Activated CD8-positive, alpha-beta memory T cell treated with anti-CD3 and anti-CD28 coated beads for 48 hours (primary cell): ENCODE measurements around the gene SENP1.

Experiments used
- DNase-seq, 3 experiments: peaks; one replicate each; pipeline ENCODE4 v3.0.0-alpha.2; 2020; ENCODE audit warnings: low read depth in 2 of 3, low spot score in 2 of 3

SENP1 gene

DNA sequence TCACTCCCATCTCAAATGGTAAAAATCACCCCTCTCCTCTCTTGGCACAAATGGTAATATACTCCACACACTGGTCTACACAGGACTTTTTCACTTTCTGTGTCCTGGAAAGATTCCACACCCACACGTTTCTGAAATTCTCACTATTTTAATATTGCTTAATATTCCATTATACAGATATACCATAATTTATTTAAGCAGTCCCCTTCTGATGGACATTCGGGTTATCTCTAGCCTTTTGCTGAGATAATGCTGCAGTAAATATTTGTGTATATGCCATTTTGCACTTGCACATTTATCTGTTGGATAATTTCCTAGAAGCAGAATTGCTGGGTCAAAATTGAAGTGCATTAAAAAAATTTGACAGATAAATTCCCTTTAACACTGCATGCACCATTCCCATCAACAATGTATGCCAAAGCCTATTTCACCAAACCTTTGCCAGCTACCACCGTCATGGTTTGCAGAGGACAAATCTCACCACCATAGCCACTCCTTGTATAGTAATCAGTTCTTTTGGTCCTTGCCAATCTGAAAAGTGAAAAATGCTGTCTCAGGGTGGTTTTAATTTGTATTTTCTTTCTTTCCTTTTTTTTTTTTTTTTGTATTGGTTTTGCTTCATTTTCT is 86.1 kb downstream of the SENP1 start:
- no peak for DNase-seq

DNA sequence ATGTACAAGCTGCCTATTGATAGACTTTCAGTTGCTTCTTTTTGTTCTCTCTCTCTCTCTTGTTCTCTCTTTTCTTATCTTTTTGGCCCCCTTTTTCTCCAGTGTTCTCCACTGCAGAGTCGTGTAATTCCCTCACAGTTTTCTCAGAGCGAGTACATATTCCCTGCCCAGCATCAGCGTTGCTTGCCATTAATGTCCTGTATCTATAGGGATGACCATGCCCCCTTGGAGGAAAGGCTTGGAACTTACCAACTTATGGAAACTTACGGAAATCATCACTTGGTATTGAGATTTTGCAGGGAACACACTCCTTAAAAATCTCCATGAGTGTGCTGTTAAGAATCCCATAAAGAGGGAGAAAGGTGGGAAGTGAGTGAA is 87.3 kb downstream of the SENP1 start:
- no peak for DNase-seq

DNA sequence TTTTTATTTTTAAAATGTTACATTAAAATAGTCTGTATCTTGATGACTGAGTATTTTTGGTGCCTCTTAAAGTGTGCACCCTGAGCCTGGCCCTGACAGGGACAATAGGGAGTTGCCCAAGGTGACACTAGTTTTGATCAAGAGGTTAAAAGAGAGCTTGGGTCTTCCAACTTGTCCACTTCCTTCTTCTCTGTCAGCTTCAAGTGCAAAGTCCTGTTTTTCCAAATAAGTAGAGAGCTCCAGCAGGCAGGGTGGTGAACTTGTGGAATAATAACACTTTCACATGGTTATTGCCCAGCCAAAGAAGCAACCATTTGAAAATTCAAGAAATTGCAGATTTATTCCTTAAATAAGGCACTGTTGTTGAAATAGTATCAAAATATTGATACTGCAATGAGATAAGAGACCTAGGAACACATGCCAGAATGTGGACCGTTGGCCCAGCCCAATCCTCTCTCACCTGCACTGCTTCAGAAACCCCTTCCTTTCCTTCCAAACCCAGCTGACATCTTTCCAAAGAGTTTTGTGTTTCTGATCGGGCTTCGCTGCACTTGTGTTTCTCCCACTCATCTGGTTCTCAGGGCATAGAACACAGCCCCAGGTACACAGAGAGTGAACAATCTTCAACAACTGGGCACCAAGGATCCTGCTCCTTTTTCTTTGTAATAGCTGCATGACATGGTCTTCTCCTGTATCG is 87.8 kb downstream of the SENP1 start:
- no peak for DNase-seq

DNA sequence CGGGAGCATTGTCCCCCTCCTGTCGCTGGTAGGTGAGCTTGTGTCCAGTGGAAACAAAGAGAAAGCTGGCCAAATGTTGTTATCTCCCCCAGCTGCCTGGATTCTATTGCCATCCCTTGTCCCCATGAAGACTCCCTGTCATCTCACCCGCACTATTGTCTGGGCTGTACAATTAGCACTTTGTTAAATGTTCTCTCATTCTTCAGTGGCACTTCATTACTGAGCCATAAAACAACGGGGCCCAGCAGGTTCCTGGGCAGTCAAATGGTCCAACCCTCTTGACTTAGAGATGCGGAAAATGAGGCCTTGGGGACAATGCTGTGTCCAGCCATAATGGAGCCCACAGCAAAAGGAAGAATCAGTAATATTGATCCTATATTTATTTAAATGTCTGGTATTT is 88.4 kb downstream of the SENP1 start:
- DNase-seq, result no peak

DNA sequence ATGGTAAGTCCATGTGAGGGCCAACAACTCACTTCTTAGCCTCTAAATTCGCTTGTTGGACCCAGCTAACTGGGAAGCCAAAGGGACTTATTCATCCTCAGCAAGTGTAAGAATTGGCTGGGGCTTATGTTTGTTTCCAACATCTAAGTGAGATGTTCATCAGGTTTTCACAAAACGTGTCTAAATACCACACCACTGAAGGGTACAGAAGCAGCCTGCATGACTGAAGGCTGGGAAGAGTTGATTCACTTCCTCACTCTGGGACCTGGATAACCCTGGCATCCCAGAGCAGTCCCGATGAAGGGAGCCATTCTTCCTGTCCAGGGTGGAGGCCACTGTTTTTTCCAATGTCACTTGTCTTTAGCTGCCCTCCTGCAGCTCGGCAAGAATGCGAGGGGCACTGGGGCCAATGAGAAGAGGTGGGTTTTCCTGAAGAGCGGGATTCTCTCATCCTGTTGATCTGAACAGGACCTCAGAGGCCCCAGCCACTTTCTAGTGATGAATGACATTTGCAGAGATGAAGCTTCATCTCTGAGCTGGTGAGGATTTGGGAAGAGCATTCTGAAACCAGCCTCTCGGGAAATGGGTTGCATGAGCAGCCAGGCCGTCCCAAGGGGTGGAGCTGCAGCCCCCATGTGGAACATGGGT is 89.4 kb downstream of the SENP1 start:
- DNase-seq, result no peak

DNA sequence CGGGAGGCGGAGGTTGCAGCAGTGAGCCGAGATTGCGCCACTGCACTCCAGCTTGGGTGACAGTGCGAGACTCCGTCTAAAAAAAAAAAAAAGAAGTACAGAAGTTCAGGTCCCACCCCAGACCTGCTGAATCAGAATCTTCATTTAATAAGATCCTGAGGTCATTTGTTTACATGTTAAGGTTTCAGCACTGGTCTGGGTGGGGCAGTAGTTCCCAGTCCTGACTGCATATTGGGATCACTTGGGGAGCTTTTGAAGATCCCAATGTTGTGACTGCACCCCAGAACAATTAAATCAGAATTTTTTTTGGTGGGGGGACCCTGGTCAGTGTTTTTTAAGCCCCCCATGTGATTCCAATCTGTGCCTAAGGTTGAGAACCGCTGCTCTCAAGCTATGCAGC is 89.9 kb downstream of the SENP1 start:
- DNase-seq, result no peak

DNA sequence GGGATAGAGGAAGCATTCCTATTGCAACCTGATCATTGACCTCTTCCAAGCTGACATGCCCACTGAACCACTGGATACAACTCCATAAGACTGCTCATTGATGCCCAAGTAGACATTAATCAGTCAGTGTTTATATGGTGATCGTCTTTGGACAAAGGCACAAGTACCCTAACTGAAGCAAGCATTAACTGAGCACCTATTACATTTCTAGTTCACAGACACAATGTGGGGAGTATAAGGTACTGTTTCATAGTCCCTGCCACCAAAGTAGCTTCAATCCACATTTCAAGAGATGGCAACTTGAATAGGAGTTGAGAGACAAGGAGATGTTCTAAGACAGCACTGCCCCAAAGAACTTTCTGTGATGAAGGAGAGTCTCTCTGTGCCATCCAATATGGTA is 90.8 kb downstream of the SENP1 start:
- no peak for DNase-seq

DNA sequence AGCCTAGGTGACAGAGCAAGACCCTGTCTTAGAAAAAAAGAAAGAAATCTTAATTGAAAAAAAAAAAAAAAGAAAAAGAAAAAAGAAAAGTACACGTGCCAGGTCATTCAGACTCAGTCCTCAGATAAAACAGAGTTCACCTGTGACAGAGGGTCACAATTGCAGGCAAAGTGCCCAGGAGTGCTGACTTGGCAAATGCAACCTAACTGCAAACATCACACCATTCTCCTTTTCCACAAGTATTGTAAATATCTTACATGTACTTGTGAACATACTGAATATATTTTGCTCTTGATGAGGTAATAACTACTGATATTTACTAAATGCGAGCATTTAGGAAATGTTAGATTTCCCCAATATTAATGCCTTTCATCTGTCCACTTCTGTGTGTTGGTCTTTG is 92.6 kb downstream of the SENP1 start:
- no peak for DNase-seq

DNA sequence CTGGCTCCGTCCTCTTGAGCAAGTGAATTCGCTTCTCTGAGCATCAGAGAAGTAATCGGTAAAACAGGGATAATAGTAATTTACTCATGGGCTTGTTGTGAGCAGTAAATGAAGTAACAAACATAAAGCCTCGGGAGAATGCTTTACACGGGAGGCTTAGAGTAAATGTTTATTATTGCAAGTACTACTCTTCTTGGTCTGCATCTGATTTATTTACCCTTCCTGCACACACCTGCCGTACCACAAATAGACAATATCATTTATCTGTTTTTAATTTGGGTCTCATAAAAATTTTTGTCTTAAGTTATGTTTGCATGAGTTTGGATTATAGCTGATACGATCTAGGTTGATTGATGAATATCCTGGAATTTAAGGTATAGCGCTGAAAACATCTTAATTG is 93.8 kb downstream of the SENP1 start:
- DNase-seq, result no peak

DNA sequence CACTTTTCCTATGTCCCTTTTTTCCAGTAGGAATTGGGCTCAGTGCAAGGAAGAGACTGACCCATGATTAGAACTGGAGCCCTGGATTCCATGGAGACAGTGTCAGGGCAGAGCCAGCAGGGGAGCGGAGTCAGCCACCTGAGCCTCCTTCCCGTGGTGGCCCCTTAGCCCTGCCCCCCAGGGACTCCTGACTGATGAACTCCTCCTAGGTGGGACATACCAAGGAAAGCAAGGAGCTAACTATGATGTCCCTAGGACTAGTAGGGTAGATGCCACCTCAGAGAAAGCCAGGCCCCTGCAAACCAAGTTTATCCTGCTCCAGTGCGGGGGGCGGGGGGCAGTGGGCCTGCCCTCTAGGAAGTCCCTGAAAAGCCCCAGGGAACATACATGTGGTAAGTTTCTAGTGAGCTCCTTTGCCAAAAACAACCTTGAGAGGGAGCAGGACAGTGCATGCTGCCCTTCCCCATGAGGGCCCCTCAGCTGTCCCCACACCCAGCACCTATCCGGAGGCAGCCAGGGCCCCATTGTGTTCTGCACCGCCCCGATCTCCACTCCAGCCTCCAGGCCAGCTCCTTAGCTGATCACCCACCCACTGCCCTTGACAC is 95.4 kb downstream of the SENP1 start:
- no peak for DNase-seq

DNA sequence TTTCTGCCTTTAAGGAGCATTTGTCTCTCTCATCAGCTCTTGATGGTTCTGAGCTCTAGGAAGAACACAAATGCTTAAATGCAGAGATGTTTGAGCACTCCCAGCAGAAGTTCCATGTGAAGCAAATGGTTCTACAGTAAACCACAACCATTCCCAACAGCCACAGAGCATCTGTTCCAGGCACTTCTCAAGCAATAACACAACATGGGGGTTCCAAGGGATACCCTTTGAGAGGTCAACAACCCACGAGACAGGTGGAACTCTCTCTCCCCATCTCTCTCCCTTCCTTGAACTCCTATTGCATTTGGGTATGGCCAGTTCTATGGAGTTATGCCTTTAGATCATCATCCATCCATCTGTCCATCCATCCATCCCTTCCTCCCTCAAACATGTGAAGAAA is 96.4 kb downstream of the SENP1 start:
- no peak for DNase-seq

DNA sequence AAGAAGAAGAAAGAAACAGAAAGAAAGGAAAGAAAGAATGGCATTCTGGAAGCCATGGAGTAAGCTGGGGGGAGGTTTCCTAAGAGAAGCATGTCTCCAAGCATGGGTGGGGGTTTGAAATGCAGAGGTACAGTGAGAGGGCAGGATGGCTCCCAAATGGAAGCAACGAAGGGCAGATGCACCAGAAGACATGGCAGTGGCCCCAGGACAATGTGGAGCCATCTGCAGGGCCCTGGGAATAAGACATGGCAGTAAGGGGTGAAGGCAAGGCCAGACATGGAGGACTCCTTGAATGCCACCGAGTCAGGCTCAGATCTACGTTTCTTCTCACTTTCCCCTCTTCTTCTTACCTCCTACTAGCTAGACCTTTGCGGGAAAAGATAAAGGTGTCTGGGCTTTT is 96.9 kb downstream of the SENP1 start:
- DNase-seq, result no peak

DNA sequence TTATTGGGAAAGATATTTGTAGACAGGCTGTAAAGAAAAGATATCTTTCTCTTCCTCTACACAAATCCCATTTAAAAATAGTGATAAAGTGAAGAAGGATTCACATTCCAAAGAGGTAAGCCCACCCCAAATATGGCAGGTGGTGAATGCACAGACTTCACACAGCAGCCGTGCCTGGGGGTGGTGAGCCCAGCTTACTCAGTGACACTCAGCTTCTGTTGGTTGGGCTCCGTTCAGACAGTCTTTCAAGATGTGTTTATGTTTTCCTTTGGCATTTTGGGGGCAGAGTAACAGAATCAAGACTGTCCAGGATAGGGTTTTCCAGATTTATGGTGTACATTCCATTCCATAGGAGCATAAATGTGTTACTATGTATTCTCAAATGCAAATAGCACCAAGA is 97.5 kb downstream of the SENP1 start:
- no peak for DNase-seq

DNA sequence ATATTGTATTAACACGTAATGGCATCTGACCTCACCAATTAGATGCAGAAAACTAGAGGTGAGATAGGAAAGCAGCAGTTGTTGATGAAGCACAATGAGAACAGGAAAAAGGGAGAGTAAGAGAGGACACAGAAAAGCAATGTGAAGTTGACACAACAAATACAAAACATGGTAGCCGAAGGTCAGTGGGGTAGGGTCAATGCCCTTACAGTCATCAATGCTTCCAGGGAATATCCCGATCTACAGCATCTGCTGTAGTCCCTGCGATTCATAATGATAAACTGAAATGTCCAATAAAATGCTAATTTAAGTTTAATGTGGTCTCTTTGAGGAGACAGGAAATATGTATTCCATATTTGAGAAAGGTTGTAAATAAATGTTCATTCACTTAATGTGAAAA is 98.7 kb downstream of the SENP1 start:
- DNase-seq, result no peak

DNA sequence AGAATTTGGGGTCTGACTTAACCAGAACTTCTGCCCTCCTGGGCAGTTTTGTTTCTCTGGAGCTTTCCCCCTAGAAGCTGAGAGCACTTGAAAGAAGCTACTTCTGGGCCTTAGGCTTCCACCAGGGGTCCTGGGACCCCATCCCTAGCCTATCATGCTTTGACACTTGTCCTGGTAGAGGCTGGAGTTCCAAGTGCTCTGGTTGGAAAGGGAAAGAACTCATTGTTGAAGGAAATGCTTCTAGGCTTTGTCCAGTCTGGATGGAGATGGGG is 100.2 kb downstream of the SENP1 start:
- no peak for DNase-seq

DNA sequence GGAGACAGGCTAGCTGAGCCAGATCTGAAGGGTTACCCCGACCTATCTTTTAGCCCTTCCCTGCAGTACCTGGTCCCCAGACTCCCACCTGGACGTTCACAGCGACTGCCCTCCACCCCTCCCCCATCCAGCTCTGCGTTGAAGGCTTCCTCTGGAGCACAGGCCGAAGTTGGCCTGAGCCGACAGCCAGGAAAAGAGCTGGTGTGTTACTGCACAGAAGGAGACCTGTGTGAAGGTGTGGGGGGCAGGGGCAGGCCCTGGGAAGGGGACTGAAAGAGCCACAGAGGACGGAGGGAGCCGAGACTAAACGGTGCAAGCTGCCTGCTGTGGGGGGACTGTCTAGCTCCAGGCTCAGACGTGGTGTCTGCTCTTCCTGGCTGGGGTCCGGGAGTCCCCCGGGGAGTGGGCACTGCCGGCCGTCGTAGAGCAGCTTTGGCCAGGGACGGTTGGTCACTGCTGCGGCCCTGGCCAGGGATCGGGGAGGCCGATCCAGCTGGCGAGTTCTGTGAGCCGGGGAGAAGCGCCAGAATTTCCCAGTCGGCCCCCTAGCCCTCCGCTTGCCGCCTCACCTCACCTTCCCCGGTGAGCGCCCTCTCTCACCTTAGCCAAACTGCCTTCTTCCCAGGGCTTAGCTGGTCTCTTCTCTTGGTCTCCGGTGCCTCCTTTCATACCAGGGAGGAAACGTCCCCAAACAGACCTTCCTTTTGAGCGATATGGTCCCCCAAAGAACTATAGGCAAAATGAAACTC is 100.7 kb downstream of the SENP1 start:
- no peak for DNase-seq

DNA sequence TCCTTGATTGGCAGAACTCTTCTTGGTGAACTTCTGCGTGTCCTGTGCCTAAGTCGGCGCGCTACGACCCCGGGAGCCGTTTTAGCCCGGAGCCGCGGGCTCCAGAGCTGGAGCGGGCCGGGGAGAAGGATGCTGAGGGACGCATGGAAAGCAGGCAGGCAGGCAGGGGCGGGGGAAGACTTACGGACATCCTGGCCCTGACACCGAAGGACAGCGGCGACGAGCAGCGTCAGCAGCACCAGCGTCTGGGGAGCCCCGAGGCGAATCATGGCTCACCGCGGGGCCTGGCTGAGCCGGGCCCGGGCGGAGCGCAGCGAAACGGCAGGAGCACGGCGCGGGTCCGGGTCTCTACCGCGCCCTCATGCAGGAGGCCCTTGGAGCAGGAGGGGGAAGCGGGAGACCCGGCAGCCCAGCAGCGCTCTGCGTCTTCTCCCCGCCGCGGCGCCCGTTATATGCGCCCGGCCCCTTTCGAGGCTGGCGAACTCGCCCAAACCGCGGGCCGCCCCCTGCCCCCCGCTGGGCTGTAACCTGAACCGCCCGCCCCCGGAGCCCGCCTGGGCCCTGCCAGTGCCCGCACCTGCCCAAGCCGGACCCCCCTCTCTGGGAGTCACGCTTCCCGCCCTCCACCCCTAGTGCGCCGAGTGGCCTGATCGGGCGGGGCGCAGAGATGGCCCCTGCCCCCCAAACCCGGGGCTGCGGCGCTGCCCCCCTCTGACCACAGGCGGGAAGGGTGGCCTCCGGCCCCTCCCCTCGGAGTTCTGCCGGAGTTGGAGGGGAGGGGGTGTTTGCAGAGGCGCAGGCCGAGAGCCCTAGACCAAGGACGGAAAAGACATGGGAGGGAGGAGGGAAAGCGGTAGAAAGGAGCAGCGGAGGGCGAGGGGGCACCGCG is 101.6 kb downstream of the SENP1 start, which contains the start of gene COL2A1:
Gene COL2A1, minus strand, starts transcription at position 424 of the 889 bp plus-strand sequence. Its CDS starts 155 bp downstream, at position 269.
- no peak for DNase-seq

DNA sequence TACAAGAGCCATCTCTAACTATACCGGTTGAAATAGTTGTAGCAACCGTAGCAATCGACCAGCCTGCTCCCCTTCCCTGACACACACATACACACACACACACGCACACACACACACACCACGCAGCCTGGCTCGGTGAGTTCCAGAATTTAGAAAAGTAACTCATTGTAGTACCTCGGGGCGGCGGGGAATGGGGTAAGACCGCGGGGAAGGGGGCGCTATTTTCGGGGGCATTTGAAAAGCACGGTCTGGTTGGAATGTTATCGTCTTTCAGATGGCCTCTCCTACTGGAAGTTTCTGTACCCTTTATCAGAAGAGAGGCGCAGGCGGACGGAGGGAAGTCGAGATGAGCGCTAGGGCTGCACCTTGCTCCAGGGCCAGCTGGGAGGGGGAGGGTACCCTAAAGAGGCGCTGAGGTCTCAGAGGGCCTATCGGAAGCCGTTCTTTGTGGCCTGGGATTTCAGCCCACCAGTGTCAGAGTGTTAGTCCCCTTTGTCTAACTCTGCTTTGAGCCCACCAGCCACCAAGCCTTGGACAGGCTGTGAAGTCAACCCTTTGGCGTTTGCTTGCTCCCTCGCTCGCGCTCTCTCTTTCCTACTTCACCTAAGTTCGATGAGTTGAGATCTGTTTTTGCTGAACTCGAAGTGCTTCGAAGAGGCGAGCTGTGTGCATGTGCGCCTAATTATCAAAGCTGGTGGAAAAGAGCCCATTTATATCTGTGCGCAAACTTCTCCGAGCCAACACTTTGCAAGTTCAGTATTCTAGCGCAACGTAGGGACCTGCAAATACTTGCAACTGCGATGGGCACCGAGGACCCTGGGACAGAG is 102.4 kb downstream of the SENP1 start:
- DNase-seq, result no peak

DNA sequence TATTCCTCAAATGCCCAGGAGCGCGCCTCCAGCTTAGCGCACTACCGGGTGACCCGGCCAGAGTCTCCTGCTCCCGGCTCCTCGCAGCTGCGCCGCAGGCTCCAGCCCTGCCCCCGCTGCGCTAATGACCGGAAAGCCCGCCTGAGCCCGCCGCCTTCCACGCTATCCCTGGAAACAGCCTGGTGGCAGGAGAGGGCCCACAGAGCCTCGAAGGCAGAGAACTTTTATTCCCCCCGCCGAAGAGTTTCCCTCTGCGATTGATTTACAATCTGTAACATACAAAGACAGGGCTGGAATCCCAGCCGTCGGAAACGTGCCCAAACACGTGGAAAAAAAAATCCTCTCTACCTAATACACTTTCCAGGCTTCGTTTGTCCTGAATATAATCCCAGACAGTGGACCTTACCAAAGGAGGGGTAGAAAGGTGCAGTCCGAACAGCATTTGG is 103.1 kb downstream of the SENP1 start:
- no peak for DNase-seq

DNA sequence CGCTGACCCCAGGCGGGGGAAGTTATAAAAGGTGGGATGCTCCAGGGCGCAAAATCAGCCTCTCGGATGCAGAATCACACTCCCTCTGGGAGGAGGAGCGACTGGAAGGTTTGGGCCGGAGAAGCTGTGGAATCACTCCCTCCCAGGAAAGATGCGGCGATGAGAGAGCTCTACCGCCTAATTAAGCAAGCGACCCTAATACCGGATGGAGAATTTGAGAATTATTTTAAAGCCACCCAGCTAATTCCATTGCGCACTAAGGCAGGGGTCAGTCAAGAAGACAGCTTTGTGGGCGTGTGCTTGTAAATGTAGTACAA is 103.5 kb downstream of the SENP1 start:
- DNase-seq, result no peak
